GM23248 (cell line): Measurements from ENCODE around the gene PTTG1IP2.

Experiments used
- EZH2 ChIP-seq: fragments of 200-600 bp; sonication (generic); IDR thresholded peaks from 2 replicates; pipeline ENCODE4 v1.6.1; 2018; ENCODE audit warnings: antibody characterized with exemption, mild to moderate bottlenecking; ENCODE audit not compliant: insufficient read depth, poor library complexity, severe bottlenecking
- EZH2phosphoT487 ChIP-seq: fragments of 200-600 bp; sonication (generic); IDR thresholded peaks from 2 replicates; pipeline ENCODE4 v1.6.1; 2018; ENCODE audit warnings: antibody characterized with exemption, moderate library complexity, mild to moderate bottlenecking, low read depth; ENCODE audit not compliant: insufficient read depth

DNA sequence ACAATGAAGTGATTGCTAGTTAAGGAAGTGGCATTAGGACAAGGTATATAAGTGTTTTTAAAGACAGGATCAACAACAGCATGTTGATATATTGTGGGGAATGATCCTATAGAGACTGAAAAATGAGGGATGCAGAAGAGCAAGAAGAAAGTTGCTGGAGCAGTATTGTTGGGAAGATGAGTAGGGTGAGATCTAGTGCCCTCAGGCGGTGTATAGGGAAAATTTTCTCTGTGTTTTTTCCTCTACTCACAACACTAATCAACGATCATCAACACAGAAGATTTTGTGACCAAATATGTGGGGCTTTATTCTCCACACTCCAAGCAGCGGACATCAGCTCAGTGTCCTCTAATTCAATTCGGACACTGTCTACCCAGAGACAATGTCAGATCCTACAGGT, 9.6 kb upstream of the PTTG1IP2 start:
- TF ChIP-seq EZH2phosphoT487 (no peak), EZH2 (no peak)
